AG04450 (cell line): ENCODE data around the gene SPATA20. TPM values are rescaled to one million over a fixed set of nuclear protein-coding genes. Genes with fewer than 3 reads are reported as not detected.

Source experiments
- CTCF ChIA-PET: fragments of 300-600, 350-600 bp; formaldehyde crosslinking; extraction: SDS; loops from one replicate; lab custom pipeline; 2022; ENCODE audit warnings: antibody characterized with exemption, inconsistent platforms; lab: Charles Lee
- POLR2A ChIA-PET: fragments of 350-600 bp; formaldehyde crosslinking; extraction: SDS; loops from one replicate; lab custom pipeline; 2021; ENCODE audit warnings: antibody characterized with exemption, inconsistent platforms; lab: Yijun Ruan, JAX
- DNase-seq: peaks from one replicate; pipeline ENCODE4 v3.0.0-alpha.2; 2011; ENCODE audit warnings: low read depth, low spot score
- H3K27ac ChIP-seq: one replicate; pipeline ENCODE4 v1.5.1; 2012; ENCODE audit warnings: low read depth, low read length, control low read depth
- H3K27me3 ChIP-seq: one replicate; pipeline ENCODE4 v1.6.0; 2012; ENCODE audit warnings: low read length; ENCODE audit not compliant: control insufficient read depth, insufficient read depth
- H3K4me3 ChIP-seq: 2 replicates; pipeline ENCODE4 v1.5.1; 2011; ENCODE audit warnings: mild to moderate bottlenecking, low read depth, low read length, control low read depth
- H3K9me3 ChIP-seq: 2 replicates; pipeline ENCODE4 v1.5.1; 2012; ENCODE audit warnings: low read length; ENCODE audit not compliant: control insufficient read depth, insufficient read depth
- polyA plus RNA-seq: library from polyadenylated mRNA; depleted of rRNA; stranded (reverse); fragments of >200 nt; gene quantifications from 2 replicates; pipeline ENCODE4 v1.2.3, GENCODE V29; 2011
- TF ChIP-seq, protein P1 (sequence below): IDR thresholded peaks from 2 replicates; pipeline ENCODE4 v1.5.1; 2011; ENCODE audit warnings: low read depth, low read length, control low read depth, inconsistent platforms

The SPATA20 gene
- polyA plus RNA-seq, 1 experiment, result 17.1 TPM

DNA sequence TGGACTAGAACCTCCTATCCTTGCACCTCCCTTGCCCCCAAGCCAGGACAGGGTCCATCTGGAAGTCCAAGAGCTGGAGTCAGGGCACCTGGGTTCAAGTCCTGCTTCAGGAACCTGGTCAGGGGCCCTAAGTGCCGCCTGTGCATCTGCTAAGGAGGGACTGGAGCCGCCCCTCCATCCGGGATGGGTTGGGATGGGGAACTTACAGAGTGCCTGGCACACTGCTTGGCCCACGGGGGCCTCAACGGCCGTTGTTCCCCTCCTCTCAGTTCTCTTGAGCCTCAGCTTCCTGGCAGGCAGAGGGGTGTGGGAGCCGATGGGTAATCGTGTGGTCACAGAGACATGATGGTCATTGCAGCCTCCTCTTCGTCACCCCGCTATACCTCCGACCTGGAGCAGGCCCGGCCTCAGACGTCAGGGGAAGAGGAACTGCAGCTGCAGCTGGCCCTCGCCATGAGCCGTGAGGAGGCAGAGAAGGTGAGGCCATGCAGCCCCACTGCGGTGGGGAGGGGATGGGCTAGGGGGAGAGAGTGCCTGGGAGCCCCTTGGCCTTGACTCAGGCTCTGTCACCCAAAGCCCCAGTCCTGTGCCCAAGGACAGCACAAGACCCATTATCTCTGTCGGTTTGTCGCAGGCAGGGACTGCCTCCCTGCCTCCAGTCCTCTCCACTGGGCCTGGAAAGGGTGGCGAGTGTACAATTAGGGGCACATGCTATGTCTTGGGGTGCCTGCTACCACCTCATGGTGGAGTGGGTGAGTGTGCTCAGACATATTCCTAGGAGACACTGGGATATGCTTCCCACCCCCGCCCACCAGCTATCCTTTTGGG, 9.0 kb upstream of the SPATA20 start:
- peaks cover 7% of the 10 kb centered on the region for H3K27me3 ChIP-seq
- TF ChIP-seq, protein P1, sequence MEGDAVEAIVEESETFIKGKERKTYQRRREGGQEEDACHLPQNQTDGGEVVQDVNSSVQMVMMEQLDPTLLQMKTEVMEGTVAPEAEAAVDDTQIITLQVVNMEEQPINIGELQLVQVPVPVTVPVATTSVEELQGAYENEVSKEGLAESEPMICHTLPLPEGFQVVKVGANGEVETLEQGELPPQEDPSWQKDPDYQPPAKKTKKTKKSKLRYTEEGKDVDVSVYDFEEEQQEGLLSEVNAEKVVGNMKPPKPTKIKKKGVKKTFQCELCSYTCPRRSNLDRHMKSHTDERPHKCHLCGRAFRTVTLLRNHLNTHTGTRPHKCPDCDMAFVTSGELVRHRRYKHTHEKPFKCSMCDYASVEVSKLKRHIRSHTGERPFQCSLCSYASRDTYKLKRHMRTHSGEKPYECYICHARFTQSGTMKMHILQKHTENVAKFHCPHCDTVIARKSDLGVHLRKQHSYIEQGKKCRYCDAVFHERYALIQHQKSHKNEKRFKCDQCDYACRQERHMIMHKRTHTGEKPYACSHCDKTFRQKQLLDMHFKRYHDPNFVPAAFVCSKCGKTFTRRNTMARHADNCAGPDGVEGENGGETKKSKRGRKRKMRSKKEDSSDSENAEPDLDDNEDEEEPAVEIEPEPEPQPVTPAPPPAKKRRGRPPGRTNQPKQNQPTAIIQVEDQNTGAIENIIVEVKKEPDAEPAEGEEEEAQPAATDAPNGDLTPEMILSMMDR, result no peak
- no peak overlapping the region for H3K4me3 ChIP-seq
- no peak overlapping the region for H3K27ac ChIP-seq
- no peaks in the 10 kb centered on the region; the same call in 1 of the 2 replicates for H3K9me3 ChIP-seq
- ChIA-PET POLR2A (no interaction called here), CTCF (interaction anchor here (0.7 kb wide), 1 partner anchor 462 kb away, joined by 4 read pairs; no protein-coding TSS in a partner anchor)
- no peak for DNase-seq

- DNase-seq, result no peak
- Histone ChIP-seq H3K27ac (no peak overlapping the region), H3K4me3 (no peak overlapping the region), H3K9me3 (no peaks in the 10 kb centered on the region; the same call in 1 of the 2 replicates), H3K27me3 (no peaks in the 10 kb centered on the region)
- CTCF ChIA-PET, result interaction anchor here (0.7 kb wide), 1 partner anchor 461 kb away, joined by 4 read pairs; no protein-coding TSS in a partner anchor
- POLR2A ChIA-PET, result no interaction called here
- TF ChIP-seq, protein P1, result no peak
Measured at GRCh38 chr17:50538549-50539410, 8.2 kb upstream of the SPATA20 start.

- no peak overlapping the region for H3K27ac ChIP-seq
- no peak for DNase-seq
- ChIA-PET CTCF (no interaction called here), POLR2A (no interaction called here)
- no peaks in the 10 kb centered on the region; the same call in 1 of the 2 replicates for H3K9me3 ChIP-seq
- H3K4me3 ChIP-seq, result no peak overlapping the region
- no peaks in the 10 kb centered on the region for H3K27me3 ChIP-seq
- TF ChIP-seq, protein P1, result no peak
Measured at GRCh38 chr17:50539762-50540559, 7.0 kb upstream of the SPATA20 start.

DNA sequence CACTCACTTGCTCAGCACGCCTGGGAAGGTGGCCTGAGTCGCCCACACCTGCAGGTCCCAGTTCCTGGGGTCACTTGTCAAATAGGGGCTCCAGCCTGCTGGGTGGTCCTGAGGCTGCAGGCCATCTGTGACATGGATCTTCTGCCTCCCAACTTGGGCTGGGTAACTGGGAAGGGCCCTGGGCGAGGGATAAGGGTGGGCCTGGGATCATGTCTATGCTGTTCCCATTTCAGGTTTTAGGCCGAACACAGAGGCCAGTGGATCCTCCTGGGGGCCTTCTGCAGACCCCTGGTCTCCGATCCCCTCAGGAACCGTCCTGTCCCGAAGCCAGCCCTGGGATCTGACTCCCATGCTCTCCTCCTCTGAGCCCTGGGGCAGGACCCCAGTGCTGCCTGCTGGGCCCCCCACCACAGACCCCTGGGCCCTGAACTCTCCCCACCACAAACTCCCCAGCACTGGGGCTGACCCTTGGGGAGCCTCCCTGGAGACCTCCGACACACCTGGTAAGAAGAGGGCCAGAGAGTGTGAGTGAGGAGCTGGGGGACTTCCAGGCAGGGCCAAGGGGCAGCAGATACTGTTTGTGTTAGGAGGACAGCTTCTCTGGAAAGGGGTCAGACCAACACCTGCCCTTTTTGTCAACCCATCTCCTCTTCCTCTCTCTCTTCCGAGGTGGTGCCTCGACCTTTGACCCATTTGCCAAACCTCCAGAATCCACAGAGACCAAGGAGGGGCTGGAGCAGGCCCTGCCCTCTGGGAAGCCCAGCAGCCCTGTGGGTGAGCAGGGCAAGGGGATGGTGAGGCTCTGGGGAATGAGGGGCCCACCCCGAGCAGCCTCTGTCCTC, 6.2 kb upstream of the SPATA20 start:
- TF ChIP-seq, protein P1, result no peak
- H3K9me3 ChIP-seq, result no peaks in the 10 kb centered on the region; the same call in 1 of the 2 replicates
- CTCF ChIA-PET, result interaction anchor here (1.4 to 2.1 kb wide), 3 partner anchors 9 to 87 kb away, joined by 5 to 16 read pairs (median 7); no protein-coding TSS in a partner anchor
- H3K4me3 ChIP-seq, result no peak overlapping the region
- POLR2A ChIA-PET, result no interaction called here
- no peaks in the 10 kb centered on the region for H3K27me3 ChIP-seq
- no peak overlapping the region for H3K27ac ChIP-seq
- no peak for DNase-seq
